CD4-positive, alpha-beta T cell (primary cell): ENCODE results near the gene BBOF1. TPM values are rescaled to one million over a fixed set of nuclear protein-coding genes. Genes with fewer than 3 reads are reported as not detected.

Experiments used
- ATAC-seq: fragments of 200-7000 bp; cut with Tn5 transposase; one replicate; pipeline ENCODE4 v1.10.0; 2022; ENCODE audit warnings: mild to moderate bottlenecking; ENCODE audit not compliant: poor library complexity
- CTCF ChIA-PET: fragments of 350-600 bp; sonication (Branson Sonifier 250); formaldehyde crosslinking; loops from one replicate; lab custom pipeline; 2021; ENCODE audit warnings: antibody characterized with exemption, inconsistent platforms; lab: Charles Lee
- POLR2A ChIA-PET: fragments of 350-600 bp; sonication (Branson Sonifier 250); formaldehyde crosslinking; loops from one replicate; lab custom pipeline; 2021; ENCODE audit warnings: antibody characterized with exemption, inconsistent platforms; lab: Charles Lee
- DNase-seq, 14 experiments: peaks; one replicate each; pipeline ENCODE4 v3.0.0-alpha.2; 2013 to 2020; ENCODE audit warnings: mixed read lengths in 2 of 14
- H3K27ac ChIP-seq, 2 donors: one replicate each; pipeline versions ENCODE4 v1.5.1 to v1.7.0; 2013; ENCODE audit warnings: low read length in 2 of 2, low read depth in 1 of 2, mild to moderate bottlenecking in 1 of 2
- H3K27me3 ChIP-seq, 2 experiments: 1 replicate in 1 of 2; 2 replicates in 1 of 2; pipeline versions ENCODE4 v1.6.1 to v1.7.0; 2013; ENCODE audit warnings: low read length in 2 of 2, control low read depth in 1 of 2, mild to moderate bottlenecking in 1 of 2, moderate library complexity in 1 of 2; ENCODE audit not compliant: insufficient read depth in 2 of 2, control insufficient read depth in 1 of 2
- H3K36me3 ChIP-seq: one replicate; pipeline ENCODE4 v1.6.1; 2013; ENCODE audit warnings: low read length, control low read depth; ENCODE audit not compliant: insufficient read depth
- H3K4me1 ChIP-seq: one replicate; pipeline ENCODE4 v1.6.1; 2013; ENCODE audit warnings: low read length, control low read depth; ENCODE audit not compliant: insufficient read depth
- H3K4me3 ChIP-seq: one replicate; pipeline ENCODE4 v1.5.1; 2013; ENCODE audit warnings: mild to moderate bottlenecking, low read length, moderate library complexity
- H3K9me3 ChIP-seq, 2 experiments: 1 replicate in 1 of 2; 2 replicates in 1 of 2; pipeline versions ENCODE4 v1.6.1 to v1.7.0; 2013; ENCODE audit warnings: low read length in 2 of 2, mild to moderate bottlenecking in 2 of 2, control low read depth in 1 of 2, moderate library complexity in 1 of 2; ENCODE audit not compliant: control insufficient read depth in 1 of 2, insufficient read depth in 1 of 2
- H3K27ac Mint-ChIP-seq: one replicate; pipeline ENCODE4 v1.8.0; 2020; ENCODE audit warnings: mixed read lengths
- H3K27me3 Mint-ChIP-seq: one replicate; pipeline ENCODE4 v1.8.0; 2021; ENCODE audit warnings: mixed read lengths
- H3K36me3 Mint-ChIP-seq: one replicate; pipeline ENCODE4 v1.8.0; 2021; ENCODE audit warnings: low read depth, mixed read lengths
- H3K4me1 Mint-ChIP-seq: one replicate; pipeline ENCODE4 v1.8.0; 2021; ENCODE audit warnings: low read depth, mixed read lengths
- H3K4me3 Mint-ChIP-seq: one replicate; pipeline ENCODE4 v1.8.0; 2020; ENCODE audit warnings: mild to moderate bottlenecking, mixed read lengths
- H3K9me3 Mint-ChIP-seq: one replicate; pipeline ENCODE4 v1.8.0; 2020; ENCODE audit warnings: mixed read lengths
- CTCF ChIP-seq: fragments of 200-600 bp; IDR thresholded peaks from one replicate; pipeline ENCODE4 v1.8.0; 2022; ENCODE audit warnings: antibody characterized with exemption, mild to moderate bottlenecking
- intact Hi-C, 2 experiments: fragments of 100-400 bp; cut with DNase I in 1 of 2; cut with micrococcal nuclease in 1 of 2; formaldehyde crosslinking; loops; one replicate each; pipeline versions ENCODE4 v1.15.1 to v1.9.0; 2023 to 2025; cut with DNase I, micrococcal nuclease
- total RNA-seq, 174 experiments: library from RNA in 2 of 174; stranded (reverse) in 2 of 174; gene quantifications; one replicate each; pipeline ENCODE4 v1.2.3 and lab custom pipeline; 2021 to 2026

The BBOF1 gene
- total RNA-seq, 2 experiments from 2014 or later, result 1.8 to 2.4 TPM

- H3K9me3 Mint-ChIP-seq, result no peaks in the 10 kb centered on the region
- POLR2A ChIA-PET, result interaction anchor here (1.3 to 1.5 kb wide), 3 partner anchors 11 to 259 kb away, joined by 3 to 10 read pairs (median 4); partner anchors contain the start of gene ZNF410
- ATAC-seq, result peak; percentile 30
Observed at GRCh38 chr14:74018174-74018585, 969 bp upstream of the BBOF1 start.

GRCh38 chr14:74019408-74020137 is 424 bp downstream of the BBOF1 start:
- intact Hi-C loops, result loop anchor here (1.0 to 10.0 kb wide), 6 partner anchors 65 to 473 kb away; partner anchors contain the start of genes ALDH6A1 (in 2 of the 2), LIN52 (in 2 of the 2), PNMA1 (in 2 of the 2) and DNAL1 (in 1 of the 2)
- Mint-ChIP-seq H3K27me3 (no peaks in the 10 kb centered on the region), H3K9me3 (no peaks in the 10 kb centered on the region), H3K27ac (peak overlapping the region; percentile 95), H3K36me3 (no peaks in the 10 kb centered on the region), H3K4me3 (peak overlapping the region; percentile 98), H3K4me1 (peaks cover 22% of the 10 kb centered on the region)
- H3K27me3 ChIP-seq, result no peaks in the 10 kb centered on the region
- ChIA-PET CTCF (interaction anchor here (1.2 kb wide), 2 partner anchors 18 to 70 kb away, joined by 3 read pairs; partner anchors contain the start of gene FAM161B), POLR2A (interaction anchor here (0.6 to 1.5 kb wide), 12 partner anchors 7 to 962 kb away, joined by 3 to 14 read pairs (median 4); partner anchors contain the start of genes ACOT4, ALDH6A1, COQ6 and FAM161B)
- ATAC-seq (no peak), DNase-seq (peak in 2 of 14 experiments; percentile 7 to 12)
- no peaks in the 10 kb centered on the region for H3K36me3 ChIP-seq
- no peaks in the 10 kb centered on the region for H3K9me3 ChIP-seq
- TF ChIP-seq CTCF, result no peak
- peaks cover 16% of the 10 kb centered on the region for H3K4me1 ChIP-seq
- H3K4me3 ChIP-seq, result peak overlapping the region; percentile 71
- H3K27ac ChIP-seq, result peak overlapping the region; percentile 75 to 87

More at GRCh38 chr14:74018174-74018585, 969 bp upstream of the BBOF1 start:
- peak overlapping the region; percentile 74 to 86 for H3K27ac ChIP-seq
- H3K27me3 Mint-ChIP-seq, result no peaks in the 10 kb centered on the region
- H3K4me1 Mint-ChIP-seq, result peaks cover 22% of the 10 kb centered on the region
- peak in 3 of 14 experiments; percentile 28 to 51 (median 49) for DNase-seq
- H3K36me3 ChIP-seq, result no peaks in the 10 kb centered on the region
- TF ChIP-seq CTCF, result no peak
- intact Hi-C loops, result loop anchor here (1.0 to 5.0 kb wide), 5 partner anchors 67 to 474 kb away; partner anchors contain the start of genes PNMA1 (in 2 of the 2), ALDH6A1 (in 1 of the 2), COQ6 (in 1 of the 2) and FAM161B (in 1 of the 2)
- H3K4me3 Mint-ChIP-seq, result peak overlapping the region; percentile 98
- peak overlapping the region; percentile 89 for H3K4me3 ChIP-seq
- peaks cover 5% of the 10 kb centered on the region for H3K36me3 Mint-ChIP-seq
- H3K9me3 ChIP-seq, result no peaks in the 10 kb centered on the region
- no peaks in the 10 kb centered on the region for H3K27me3 ChIP-seq
- H3K27ac Mint-ChIP-seq, result peak overlapping the region; percentile 95
- CTCF ChIA-PET, result no interaction called here
- H3K4me1 ChIP-seq, result peaks cover 16% of the 10 kb centered on the region

GRCh38 chr14:74022346-74022745 is 3.2 kb downstream of the BBOF1 start:
- H3K36me3 Mint-ChIP-seq, result no peaks in the 10 kb centered on the region
- Histone ChIP-seq H3K27me3 (no peaks in the 10 kb centered on the region), H3K9me3 (no peaks in the 10 kb centered on the region), H3K4me3 (no peak overlapping the region), H3K4me1 (peaks cover 16% of the 10 kb centered on the region), H3K27ac (no peak overlapping the region), H3K36me3 (no peaks in the 10 kb centered on the region)
- H3K27me3 Mint-ChIP-seq, result no peaks in the 10 kb centered on the region
- no peak for TF ChIP-seq CTCF
- H3K9me3 Mint-ChIP-seq, result no peaks in the 10 kb centered on the region
- no peak for DNase-seq
- POLR2A ChIA-PET, result no interaction called here
- CTCF ChIA-PET, result no interaction called here
- H3K4me3 Mint-ChIP-seq, result no peak overlapping the region
- intact Hi-C loops, result loop anchor here in 1 of 2 experiments (10.0 kb wide), 1 partner anchor 378 kb away; the partner anchor contains the start of gene DNAL1
- no peak overlapping the region for H3K27ac Mint-ChIP-seq
- ATAC-seq, result no peak
- peaks cover 22% of the 10 kb centered on the region for H3K4me1 Mint-ChIP-seq
